Body of pancreas (tissue), 4 donors: Measurements from ENCODE around the gene GOLGA6L7.

Source experiments
- CTCF ChIP-seq, 7 experiments: fragments of 450-650 bp in 4 of 7; fragments of 200-600 bp in 3 of 7; sonication (generic) in 3 of 7; IDR thresholded peaks; one replicate each; pipeline ENCODE4 v1.5.1; 2016 to 2019; ENCODE audit warnings: antibody characterized with exemption in 7 of 7
- POLR2A ChIP-seq, 3 donors: fragments of 450-650 bp; IDR thresholded peaks; one replicate each; pipeline ENCODE4 v1.6.1; 2016; ENCODE audit warnings: antibody characterized with exemption in 3 of 3, mild to moderate bottlenecking in 2 of 3

GRCh38 chr15:28896951-28897350, 48.5 kb upstream of the GOLGA6L7 start:
- TF ChIP-seq POLR2A (IDR thresholded peaks at IDR 0.05): no peak
- no peak for TF ChIP-seq CTCF (IDR thresholded peaks at IDR 0.05)
